ENCODE results near the gene USP49.

DNA sequence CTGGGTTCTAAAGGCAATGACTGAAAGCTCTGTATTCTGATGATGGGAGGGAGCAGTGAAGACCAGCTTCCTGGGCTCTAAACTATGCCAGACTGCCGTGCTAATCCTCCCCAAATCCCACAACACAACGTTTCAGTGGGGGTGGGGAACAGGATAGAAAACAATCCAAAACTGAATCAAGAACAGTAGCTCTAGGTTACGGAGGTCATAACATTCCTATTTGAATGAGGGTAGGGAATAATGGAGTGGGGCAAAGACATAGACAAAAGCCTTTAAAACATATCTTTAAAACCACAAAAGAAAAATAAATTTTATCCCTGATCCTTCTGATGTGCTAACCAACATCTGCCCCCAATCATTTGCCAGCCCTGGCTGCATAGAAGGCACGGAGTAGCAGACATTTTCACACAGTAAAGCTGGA lies 7.8 kb downstream of the USP49 start:
- no peak for TF ChIP-seq POLR2A (IDR thresholded peaks at IDR 0.05)
- TF ChIP-seq, protein P1, sequence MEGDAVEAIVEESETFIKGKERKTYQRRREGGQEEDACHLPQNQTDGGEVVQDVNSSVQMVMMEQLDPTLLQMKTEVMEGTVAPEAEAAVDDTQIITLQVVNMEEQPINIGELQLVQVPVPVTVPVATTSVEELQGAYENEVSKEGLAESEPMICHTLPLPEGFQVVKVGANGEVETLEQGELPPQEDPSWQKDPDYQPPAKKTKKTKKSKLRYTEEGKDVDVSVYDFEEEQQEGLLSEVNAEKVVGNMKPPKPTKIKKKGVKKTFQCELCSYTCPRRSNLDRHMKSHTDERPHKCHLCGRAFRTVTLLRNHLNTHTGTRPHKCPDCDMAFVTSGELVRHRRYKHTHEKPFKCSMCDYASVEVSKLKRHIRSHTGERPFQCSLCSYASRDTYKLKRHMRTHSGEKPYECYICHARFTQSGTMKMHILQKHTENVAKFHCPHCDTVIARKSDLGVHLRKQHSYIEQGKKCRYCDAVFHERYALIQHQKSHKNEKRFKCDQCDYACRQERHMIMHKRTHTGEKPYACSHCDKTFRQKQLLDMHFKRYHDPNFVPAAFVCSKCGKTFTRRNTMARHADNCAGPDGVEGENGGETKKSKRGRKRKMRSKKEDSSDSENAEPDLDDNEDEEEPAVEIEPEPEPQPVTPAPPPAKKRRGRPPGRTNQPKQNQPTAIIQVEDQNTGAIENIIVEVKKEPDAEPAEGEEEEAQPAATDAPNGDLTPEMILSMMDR (IDR thresholded peaks at IDR 0.05) = no peak
